SK-N-DZ (cell line): ENCODE results near the gene TRPM7.
"Not testable (repeated sequence)": the region's sequence is repeated elsewhere in the genome, so short reads cannot be mapped to it uniquely, and the experiment has no call there.

Experiments
- DNase-seq: peaks from one replicate; pipeline ENCODE4 v3.0.0-alpha.2; 2015; ENCODE audit warnings: low spot score
- small RNA-seq, 2 experiments: library from RNA; depleted of rRNA; stranded (forward); fragments of <200 nt; gene quantifications; one replicate each; pipeline ENCODE3, GENCODE V24; 2014

The TRPM7 gene

GRCh38 chr15:50576166-50576565 lies 110.4 kb downstream of the TRPM7 start:
- no peak for DNase-seq

DNA sequence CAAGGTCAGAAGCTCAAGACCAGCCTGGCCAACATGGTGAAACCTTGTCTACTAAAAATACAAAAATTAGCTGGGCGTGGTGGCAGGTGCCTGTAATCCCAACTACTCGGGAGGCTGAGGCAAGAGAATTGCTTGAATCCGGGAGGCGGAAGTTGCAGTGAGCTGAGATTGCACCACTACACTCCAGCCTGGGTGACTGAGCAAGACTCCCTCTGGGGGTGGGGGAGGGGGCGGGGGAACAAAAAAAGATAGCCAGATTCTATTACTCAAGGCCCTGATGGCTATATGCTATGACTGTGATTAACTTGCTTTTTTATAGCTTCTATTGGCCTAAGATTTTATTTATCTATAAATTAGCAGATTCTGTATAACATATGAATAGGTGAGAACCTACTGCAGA lies 112.8 kb downstream of the TRPM7 start:
- not testable (repeated sequence) for DNase-seq

GRCh38 chr15:50563756-50564155 lies 122.8 kb downstream of the TRPM7 start:
- no peak for DNase-seq

- DNase-seq = no peak
Measured at GRCh38 chr15:50562735-50563640, 123.6 kb downstream of the TRPM7 start.

- DNase-seq = no peak
Measured at GRCh38 chr15:50558012-50558411, 128.6 kb downstream of the TRPM7 start.

DNA sequence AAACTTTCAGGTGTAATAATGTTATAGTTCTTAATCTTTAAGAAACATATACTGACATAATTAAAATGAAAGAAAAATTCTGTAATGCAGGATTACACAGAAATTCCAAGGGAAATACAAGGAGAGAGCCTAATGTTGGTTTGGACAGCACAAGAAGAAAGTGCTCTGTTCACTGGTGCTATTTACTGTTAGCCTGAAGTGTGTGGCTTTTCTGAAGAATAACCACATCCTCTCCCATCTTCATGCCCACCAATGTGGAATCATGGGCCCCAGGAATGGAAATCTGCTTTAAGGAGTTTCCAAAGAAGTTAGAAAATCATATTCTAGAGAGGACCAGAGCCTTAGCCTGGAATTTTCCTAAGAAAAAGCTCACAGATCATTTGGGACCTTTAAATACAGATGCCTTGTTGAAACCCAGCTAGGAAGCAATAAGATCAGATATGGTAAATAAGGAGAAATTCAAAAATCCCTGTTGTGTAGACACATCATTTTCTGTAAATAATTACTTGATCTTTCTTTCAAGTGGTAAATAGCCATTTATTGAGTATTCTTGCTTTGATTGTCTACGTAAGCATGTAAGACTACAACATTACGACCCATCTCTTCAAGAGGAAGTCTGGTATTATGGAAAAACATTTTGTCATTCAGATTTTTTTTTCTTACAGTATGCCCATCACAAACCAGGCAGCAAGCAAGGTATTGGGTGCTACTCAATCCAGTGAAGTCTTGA lies 129.8 kb downstream of the TRPM7 start:
- DNase-seq = no peak

GRCh38 chr15:50552238-50552637 lies 134.4 kb downstream of the TRPM7 start:
- no peak for DNase-seq

DNA sequence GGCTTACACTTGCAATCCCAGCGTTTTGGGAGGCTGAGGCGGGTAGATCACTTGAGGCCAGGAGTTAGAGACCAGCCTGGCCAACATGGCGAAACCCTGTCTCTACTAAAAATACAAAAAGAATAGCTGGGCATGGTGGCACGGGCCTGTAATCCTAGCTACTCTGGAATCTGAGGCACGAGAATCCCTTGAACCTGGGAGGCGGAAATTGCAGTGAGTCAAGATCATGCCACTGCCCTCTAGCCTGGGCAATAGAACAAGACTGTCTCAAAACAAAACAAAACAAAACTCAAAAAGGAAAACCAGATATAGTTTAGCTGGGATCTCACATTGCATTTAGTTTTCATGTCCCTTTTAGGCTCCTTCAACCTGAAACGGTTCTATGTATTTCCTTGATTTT lies 137.3 kb downstream of the TRPM7 start:
- DNase-seq = no peak

- no peak for DNase-seq
Measured at GRCh38 chr15:50546566-50546965, 140.0 kb downstream of the TRPM7 start, which contains the start of gene USP50. TSS of gene USP50 (minus strand) at chr15:50546666. CDS start at chr15:50546525, 141 bp downstream.

GRCh38 chr15:50544368-50544767 lies 142.2 kb downstream of the TRPM7 start:
- no peak for DNase-seq

- no peak for DNase-seq
Measured at GRCh38 chr15:50543556-50543955, 143.0 kb downstream of the TRPM7 start.

DNA sequence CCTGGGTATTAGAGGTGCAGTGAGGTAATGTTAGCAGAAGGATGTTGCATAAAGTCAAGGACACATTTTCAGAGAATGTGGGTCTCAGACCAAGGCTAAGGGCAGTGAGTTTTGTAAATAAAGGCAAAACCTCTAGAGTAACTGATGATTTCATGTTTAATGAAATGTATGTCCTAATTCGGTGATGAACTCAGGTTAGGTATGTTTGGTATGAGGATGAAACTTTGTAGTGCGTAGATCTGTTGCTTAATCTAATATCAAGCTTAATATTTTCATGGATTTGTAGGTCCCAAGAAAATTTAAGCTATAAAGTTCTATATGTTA lies 143.7 kb downstream of the TRPM7 start:
- no peak for DNase-seq

- no peak for DNase-seq
Measured at GRCh38 chr15:50531766-50532165, 154.8 kb downstream of the TRPM7 start.

GRCh38 chr15:50531163-50531562 lies 155.4 kb downstream of the TRPM7 start:
- DNase-seq = no peak

GRCh38 chr15:50523851-50524251 lies 162.7 kb downstream of the TRPM7 start:
- no peak for DNase-seq

DNA sequence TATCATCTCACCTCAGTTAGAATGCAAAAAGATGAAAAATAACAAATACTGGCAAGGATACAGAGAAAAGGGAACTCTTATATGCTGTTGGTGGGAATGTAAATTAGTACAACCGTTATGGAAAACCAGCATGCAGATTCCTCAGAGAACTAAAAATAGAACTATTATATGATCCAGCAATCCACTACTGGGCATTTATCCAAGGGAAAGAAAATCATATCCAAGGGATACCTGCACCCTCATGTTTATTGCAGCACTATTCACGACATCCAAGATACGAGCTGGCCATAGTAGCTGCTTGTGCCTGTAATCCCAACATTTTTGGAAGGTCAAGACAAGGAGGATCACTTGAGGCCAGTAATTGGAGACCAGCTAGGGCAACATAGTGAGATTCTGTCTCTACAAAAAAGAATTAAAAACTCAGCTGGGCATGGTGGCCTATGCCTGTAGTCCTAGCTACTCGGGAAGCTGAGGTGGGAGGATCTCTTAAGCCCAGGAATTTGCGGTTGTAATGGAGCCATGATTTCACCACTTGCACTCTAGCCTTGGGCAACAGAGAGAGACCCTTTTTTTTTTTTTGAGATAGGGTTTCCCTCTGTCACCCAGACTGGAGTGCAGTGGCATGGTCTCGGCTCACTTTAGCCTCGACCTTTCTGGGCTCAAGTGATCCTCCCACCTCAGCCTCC lies 166.7 kb downstream of the TRPM7 start:
- DNase-seq = no peak

GRCh38 chr15:50513001-50513400 lies 173.6 kb downstream of the TRPM7 start:
- DNase-seq = no peak

Small RNA genes lying within 50 kb of the gene (small RNA-seq; reads per million reads assigned to genes)
- 0 reads per million in 2 experiments for gene RN7SL354P
